BLaER1 (cell line): ENCODE measurements around the gene SKAP1.
A peak's percentile ranks its signal among the peaks of the same experiment; 100 is the strongest.

ENCODE experiments used
- H3K27ac ChIP-seq: shearing (Covaris generic); formaldehyde crosslinking; 2 replicates; pipeline ENCODE4 v1.8.1; 2022
- H3K27me3 ChIP-seq: shearing (Covaris generic); formaldehyde crosslinking; 2 replicates; pipeline ENCODE4 v1.8.1; 2022
- H3K36me3 ChIP-seq: shearing (Covaris generic); formaldehyde crosslinking; 2 replicates; pipeline ENCODE4 v1.8.1; 2022
- H3K4me1 ChIP-seq: shearing (Covaris generic); formaldehyde crosslinking; 2 replicates; pipeline ENCODE4 v1.8.1; 2022
- H3K4me2 ChIP-seq: shearing (Covaris generic); formaldehyde crosslinking; 2 replicates; pipeline ENCODE4 v1.8.1; 2022
- H3K4me3 ChIP-seq: shearing (Covaris generic); formaldehyde crosslinking; 2 replicates; pipeline ENCODE4 v1.8.1; 2022
- H3K9ac ChIP-seq: shearing (Covaris generic); formaldehyde crosslinking; 2 replicates; pipeline ENCODE4 v1.8.1; 2022
- H3K9me3 ChIP-seq: shearing (Covaris generic); formaldehyde crosslinking; 2 replicates; pipeline ENCODE4 v1.8.1; 2022
- H4K20me1 ChIP-seq: shearing (Covaris generic); formaldehyde crosslinking; 2 replicates; pipeline ENCODE4 v1.8.1; 2022
- Cebpa-rat ChIP-seq: shearing (Covaris generic); IDR thresholded peaks from 2 replicates; pipeline ENCODE4 v1.8.1; 2022

The SKAP1 gene

GRCh38 chr17:48244121-48244711 is 185.8 kb downstream of the SKAP1 start:
- H4K20me1 ChIP-seq: no peaks in the 10 kb centered on the region
- no peaks in the 10 kb centered on the region for H3K9me3 ChIP-seq
- H3K4me3 ChIP-seq: no peak overlapping the region
- H3K4me1 ChIP-seq: peaks cover 39% of the 10 kb centered on the region
- no peak overlapping the region for H3K27ac ChIP-seq
- no peak overlapping the region for H3K9ac ChIP-seq
- TF ChIP-seq Cebpa-rat: no peak
- no peaks in the 10 kb centered on the region for H3K36me3 ChIP-seq
- no peaks in the 10 kb centered on the region for H3K27me3 ChIP-seq
- H3K4me2 ChIP-seq: peak overlapping the region; percentile 44

DNA sequence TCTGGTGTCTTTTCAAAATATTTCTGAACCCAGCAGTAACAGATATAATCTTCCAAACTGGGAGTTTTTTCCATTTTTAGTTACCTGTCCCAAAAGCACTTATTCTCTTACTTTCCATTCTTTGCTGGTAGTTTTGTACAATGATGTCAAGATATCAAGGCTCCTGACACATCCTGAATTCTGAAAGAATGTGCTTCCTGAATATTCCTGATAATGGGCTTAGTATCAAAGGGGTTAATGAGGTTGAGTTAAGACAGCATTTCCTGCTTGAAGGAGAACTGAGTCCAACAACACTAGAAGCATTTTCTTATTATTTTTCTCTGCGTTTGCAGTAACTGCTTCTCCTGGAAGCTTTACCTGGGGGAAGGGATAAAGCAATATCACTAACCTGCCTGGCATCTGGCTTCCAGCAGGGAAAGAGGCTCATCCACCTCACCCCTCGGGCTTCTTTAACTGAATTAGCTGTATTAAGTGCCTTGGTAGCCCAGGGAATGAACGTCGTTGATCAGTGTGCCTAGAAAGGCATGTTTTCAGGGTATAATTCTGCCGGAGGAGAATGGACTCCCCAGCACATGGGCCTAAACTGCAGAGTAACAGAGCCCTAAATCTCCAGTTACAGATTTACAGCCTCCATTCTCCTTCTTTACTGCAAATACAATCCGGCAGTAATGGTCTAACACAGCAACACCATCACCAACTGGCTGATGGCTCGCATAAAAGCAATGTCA is 188.1 kb downstream of the SKAP1 start:
- Histone ChIP-seq H3K27ac (no peak overlapping the region), H3K4me3 (no peak overlapping the region), H4K20me1 (no peaks in the 10 kb centered on the region), H3K27me3 (no peaks in the 10 kb centered on the region), H3K9me3 (no peaks in the 10 kb centered on the region), H3K4me1 (peaks cover 39% of the 10 kb centered on the region), H3K36me3 (no peaks in the 10 kb centered on the region), H3K4me2 (no peak overlapping the region), H3K9ac (no peak overlapping the region)
- no peak for TF ChIP-seq Cebpa-rat

- Histone ChIP-seq H3K27ac (no peak overlapping the region), H4K20me1 (no peaks in the 10 kb centered on the region), H3K4me2 (peak overlapping the region; percentile 70), H3K4me1 (peaks cover 39% of the 10 kb centered on the region), H3K27me3 (no peaks in the 10 kb centered on the region), H3K36me3 (no peaks in the 10 kb centered on the region), H3K9ac (no peak overlapping the region), H3K4me3 (no peak overlapping the region), H3K9me3 (no peaks in the 10 kb centered on the region)
- no peak for TF ChIP-seq Cebpa-rat
Measured at GRCh38 chr17:48241131-48241591, 188.9 kb downstream of the SKAP1 start.

DNA sequence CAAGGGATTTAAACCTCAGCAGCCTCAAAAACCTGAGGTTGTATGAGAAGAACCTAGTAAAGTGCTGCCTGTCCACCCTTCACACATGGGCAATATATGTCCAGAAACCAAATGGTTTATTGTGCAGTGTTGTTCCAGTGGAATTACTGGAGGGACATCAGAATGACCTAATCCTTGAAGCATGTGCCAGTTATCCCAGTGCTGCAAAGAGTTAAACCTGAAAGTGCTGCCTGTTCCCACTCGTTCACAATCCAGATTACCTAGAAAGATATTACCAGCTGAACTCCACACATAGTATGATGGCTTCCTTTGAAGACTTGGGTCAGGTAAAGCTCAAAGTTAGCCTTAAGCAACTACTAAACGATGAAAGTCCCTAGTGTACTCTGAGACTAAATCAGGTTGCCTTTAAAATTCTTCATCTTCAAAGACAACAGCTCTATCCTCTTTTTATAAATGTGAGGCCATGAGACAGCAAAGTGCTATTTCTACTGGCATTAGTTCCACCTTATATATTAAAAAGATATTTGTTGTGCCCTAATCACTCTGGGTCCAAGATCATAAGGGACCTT is 189.4 kb downstream of the SKAP1 start:
- no peak for TF ChIP-seq Cebpa-rat
- Histone ChIP-seq H3K4me1 (peaks cover 39% of the 10 kb centered on the region), H3K4me2 (peak overlapping the region; percentile 70), H3K9me3 (no peaks in the 10 kb centered on the region), H3K27me3 (no peaks in the 10 kb centered on the region), H3K27ac (no peak overlapping the region), H3K4me3 (no peak overlapping the region), H3K9ac (no peak overlapping the region), H4K20me1 (no peaks in the 10 kb centered on the region), H3K36me3 (no peaks in the 10 kb centered on the region)

DNA sequence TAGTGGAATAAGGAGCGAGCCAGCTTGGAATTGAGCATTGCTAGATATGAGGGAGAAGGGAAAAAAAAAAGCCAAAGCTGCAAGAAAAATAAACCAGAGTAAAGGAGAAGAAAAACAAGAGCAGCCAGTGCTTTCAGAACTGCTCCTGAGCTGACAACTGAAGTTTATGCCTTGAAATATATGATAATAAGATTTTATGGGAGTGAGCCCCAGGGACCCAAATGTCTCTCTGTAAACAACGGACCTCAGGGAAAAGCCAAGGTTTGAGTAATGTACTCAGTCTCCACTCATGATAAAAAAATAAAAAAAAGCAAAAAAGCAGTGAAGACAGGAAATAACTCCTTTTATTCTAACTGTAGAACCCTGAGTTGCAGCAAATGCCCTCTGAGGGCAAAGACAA is 189.9 kb downstream of the SKAP1 start:
- Histone ChIP-seq H3K9me3 (no peaks in the 10 kb centered on the region), H3K4me3 (no peak overlapping the region), H3K36me3 (no peaks in the 10 kb centered on the region), H3K27me3 (no peaks in the 10 kb centered on the region), H3K4me1 (peaks cover 39% of the 10 kb centered on the region), H4K20me1 (no peaks in the 10 kb centered on the region), H3K27ac (no peak overlapping the region), H3K9ac (no peak overlapping the region), H3K4me2 (peak overlapping the region; percentile 70)
- TF ChIP-seq Cebpa-rat: no peak

- no peaks in the 10 kb centered on the region for H4K20me1 ChIP-seq
- no peak overlapping the region for H3K27ac ChIP-seq
- H3K27me3 ChIP-seq: no peaks in the 10 kb centered on the region
- no peaks in the 10 kb centered on the region for H3K36me3 ChIP-seq
- no peak overlapping the region for H3K4me3 ChIP-seq
- no peaks in the 10 kb centered on the region for H3K9me3 ChIP-seq
- no peak for TF ChIP-seq Cebpa-rat
- H3K9ac ChIP-seq: no peak overlapping the region
- H3K4me1 ChIP-seq: peaks cover 36% of the 10 kb centered on the region
- no peak overlapping the region for H3K4me2 ChIP-seq
Measured at GRCh38 chr17:48239603-48239995, 190.4 kb downstream of the SKAP1 start.

DNA sequence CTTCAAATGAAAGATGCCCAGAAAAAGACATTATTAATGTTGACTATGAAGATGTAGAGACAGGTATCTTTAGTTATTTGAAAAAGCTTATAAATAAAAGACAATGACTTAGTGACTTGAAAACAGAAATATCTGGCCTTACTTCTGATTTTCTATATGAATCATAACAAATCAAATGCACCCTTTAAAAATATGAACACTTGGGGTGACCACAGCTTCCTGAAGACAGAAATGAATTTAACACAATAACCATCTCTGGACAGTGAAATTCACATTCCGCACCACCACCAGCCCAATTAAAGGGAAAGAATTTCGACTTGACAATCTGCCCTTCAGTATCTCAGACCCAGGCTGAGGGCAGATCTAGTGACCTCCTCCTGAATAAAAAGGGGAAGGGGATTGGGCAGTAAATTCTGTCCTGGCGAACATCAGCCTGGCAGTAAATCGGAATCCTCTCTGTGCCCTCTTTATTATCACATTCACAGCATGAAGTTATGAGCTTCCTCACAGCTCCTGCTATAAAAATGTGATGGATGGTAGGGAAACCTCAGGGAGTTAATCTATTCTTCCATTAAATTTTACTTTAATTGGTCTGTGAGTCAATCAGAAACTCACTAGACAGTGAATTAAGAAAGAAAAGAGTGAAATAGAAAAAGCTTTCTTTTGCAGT is 190.9 kb downstream of the SKAP1 start:
- Histone ChIP-seq H3K4me3 (no peak overlapping the region), H3K9ac (no peak overlapping the region), H3K27ac (no peak overlapping the region), H3K27me3 (no peaks in the 10 kb centered on the region), H3K4me1 (peaks cover 31% of the 10 kb centered on the region), H3K4me2 (no peak overlapping the region), H3K9me3 (no peaks in the 10 kb centered on the region), H4K20me1 (no peaks in the 10 kb centered on the region), H3K36me3 (no peaks in the 10 kb centered on the region)
- TF ChIP-seq Cebpa-rat: no peak

DNA sequence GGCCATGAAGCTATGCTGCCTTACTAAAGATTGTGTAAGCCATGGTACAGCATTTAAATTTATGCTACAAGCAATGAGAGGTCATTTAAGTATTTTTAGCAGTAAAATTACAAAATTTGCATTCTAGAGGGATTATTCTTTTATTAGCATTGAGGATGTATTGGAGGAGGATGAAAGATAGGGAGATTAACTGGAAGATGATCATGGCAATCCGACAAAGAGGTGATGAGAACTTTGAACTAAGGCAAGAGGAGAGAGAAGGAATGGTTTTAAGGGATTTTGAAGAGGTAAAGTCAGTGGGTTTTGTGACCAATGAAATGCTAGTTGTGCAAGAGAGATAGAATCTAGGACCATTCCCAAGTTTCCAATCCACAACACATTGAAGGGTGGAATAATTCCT is 192.6 kb downstream of the SKAP1 start:
- Histone ChIP-seq H3K27ac (no peak overlapping the region), H3K9ac (no peak overlapping the region), H3K4me1 (peaks cover 20% of the 10 kb centered on the region), H4K20me1 (no peaks in the 10 kb centered on the region), H3K36me3 (no peaks in the 10 kb centered on the region), H3K9me3 (no peaks in the 10 kb centered on the region), H3K4me3 (no peak overlapping the region), H3K27me3 (no peaks in the 10 kb centered on the region), H3K4me2 (no peak overlapping the region)
- no peak for TF ChIP-seq Cebpa-rat

GRCh38 chr17:48236681-48237134 is 193.3 kb downstream of the SKAP1 start:
- Histone ChIP-seq H3K27ac (no peak overlapping the region), H3K27me3 (no peaks in the 10 kb centered on the region), H3K4me1 (peaks cover 18% of the 10 kb centered on the region), H3K9me3 (no peaks in the 10 kb centered on the region), H3K4me2 (no peak overlapping the region), H3K4me3 (no peak overlapping the region), H3K36me3 (no peaks in the 10 kb centered on the region), H3K9ac (no peak overlapping the region), H4K20me1 (no peaks in the 10 kb centered on the region)
- TF ChIP-seq Cebpa-rat: no peak

DNA sequence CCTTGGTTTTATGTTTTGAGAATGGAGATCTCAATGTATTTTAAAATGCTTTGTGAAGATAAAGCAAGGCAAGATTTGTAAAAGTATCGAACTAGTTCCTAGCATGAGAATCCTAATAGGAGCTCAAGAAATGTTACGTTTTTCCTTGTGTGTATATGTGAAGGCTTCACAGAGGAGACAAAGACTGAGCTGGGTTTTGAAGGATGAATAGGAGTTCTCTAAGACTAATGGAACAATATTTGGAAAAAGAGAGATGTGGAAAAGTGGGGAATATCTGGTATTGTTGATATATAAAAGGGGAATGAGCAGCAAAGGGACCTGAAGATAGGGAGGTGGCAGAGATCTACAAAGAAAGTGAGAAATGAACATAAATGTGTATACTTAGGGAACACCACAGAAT is 195.1 kb downstream of the SKAP1 start:
- no peaks in the 10 kb centered on the region; the same call in 1 of the 2 replicates for H3K4me1 ChIP-seq
- no peak overlapping the region for H3K27ac ChIP-seq
- H3K4me2 ChIP-seq: no peak overlapping the region
- TF ChIP-seq Cebpa-rat: no peak
- no peaks in the 10 kb centered on the region for H3K36me3 ChIP-seq
- H4K20me1 ChIP-seq: no peaks in the 10 kb centered on the region
- H3K9me3 ChIP-seq: no peaks in the 10 kb centered on the region
- H3K9ac ChIP-seq: no peak overlapping the region
- no peaks in the 10 kb centered on the region for H3K27me3 ChIP-seq
- no peak overlapping the region for H3K4me3 ChIP-seq
